Keratinocyte (primary cell): ENCODE measurements around the gene HELZ. TPM values are rescaled to one million over a fixed set of nuclear protein-coding genes. Genes with fewer than 3 reads are reported as not detected.

ENCODE experiments used
- DNase-seq: peaks from one replicate; pipeline ENCODE4 v3.0.0-alpha.2; 2011; ENCODE audit warnings: low read depth, missing footprints, low spot score
- FAIRE-seq: peaks from 2 replicates; lab custom pipeline; 2011; peaks lifted over from hg19 to GRCh38; lab: Jason Lieb, UNC
- H2AFZ ChIP-seq: 2 replicates; pipeline ENCODE4 v1.6.0; 2012; ENCODE audit warnings: low read length, control low read depth, inconsistent platforms; ENCODE audit not compliant: control insufficient read depth
- H3K27ac ChIP-seq: 2 replicates; pipeline ENCODE4 v1.5.1; 2011; ENCODE audit warnings: low read length; ENCODE audit not compliant: control insufficient read depth, insufficient read depth
- H3K27me3 ChIP-seq: 3 replicates; pipeline ENCODE4 v1.6.0; 2011; ENCODE audit warnings: low read length; ENCODE audit not compliant: control insufficient read depth, insufficient read depth; ENCODE audit errors: extremely low read depth
- H3K36me3 ChIP-seq, 2 experiments: 2 replicates in 1 of 2; 3 replicates in 1 of 2; pipeline ENCODE4 v1.5.1; 2011; ENCODE audit warnings: low read length in 2 of 2, mild to moderate bottlenecking in 1 of 2; ENCODE audit not compliant: control insufficient read depth in 2 of 2, insufficient read depth in 2 of 2; ENCODE audit errors: extremely low read depth in 1 of 2
- H3K4me1 ChIP-seq: 3 replicates; pipeline ENCODE4 v1.5.1; 2011; ENCODE audit warnings: low read length; ENCODE audit not compliant: control insufficient read depth, insufficient read depth; ENCODE audit errors: extremely low read depth
- H3K4me2 ChIP-seq: 3 replicates; pipeline ENCODE4 v1.6.0; 2011; ENCODE audit warnings: low read depth, low read length; ENCODE audit not compliant: control insufficient read depth, insufficient read depth; ENCODE audit errors: extremely low read depth
- H3K4me3 ChIP-seq, 3 experiments: fragments of 200-600 bp in 1 of 3; sonication (generic) in 1 of 3; 2 replicates in 2 of 3; 3 replicates in 1 of 3; pipeline ENCODE4 v1.5.1; 2011 to 2016; ENCODE audit warnings: low read length in 3 of 3, mild to moderate bottlenecking in 3 of 3, control low read depth in 2 of 3, inconsistent platforms in 1 of 3, low read depth in 1 of 3, mixed read lengths in 1 of 3, mixed run types in 1 of 3, moderate library complexity in 1 of 3; ENCODE audit not compliant: control insufficient read depth in 2 of 3, insufficient read depth in 2 of 3; ENCODE audit errors: extremely low read depth in 1 of 3
- H3K79me2 ChIP-seq: 2 replicates; pipeline ENCODE4 v1.6.0; 2012; ENCODE audit warnings: low read length; ENCODE audit not compliant: control insufficient read depth, insufficient read depth
- H3K9ac ChIP-seq: 3 replicates; pipeline ENCODE4 v1.6.0; 2011; ENCODE audit warnings: low read length; ENCODE audit not compliant: control insufficient read depth, insufficient read depth; ENCODE audit errors: extremely low read depth
- H3K9me1 ChIP-seq: 3 replicates; pipeline ENCODE4 v1.6.0; 2011; ENCODE audit warnings: low read length; ENCODE audit not compliant: control insufficient read depth, insufficient read depth; ENCODE audit errors: extremely low read depth
- H3K9me3 ChIP-seq: 2 replicates; pipeline ENCODE4 v1.5.1; 2012; ENCODE audit warnings: low read depth, low read length; ENCODE audit not compliant: control insufficient read depth
- H4K20me1 ChIP-seq: 3 replicates; pipeline ENCODE4 v1.6.0; 2011; ENCODE audit warnings: low read length; ENCODE audit not compliant: control insufficient read depth, insufficient read depth; ENCODE audit errors: extremely low read depth
- CTCF ChIP-seq, 3 experiments: IDR thresholded peaks in 1 of 3; conservative IDR thresholded peaks in 1 of 3; optimal IDR thresholded peaks in 1 of 3; 2 replicates in 2 of 3; 3 replicates in 1 of 3; pipeline versions ENCODE3 to v1.5.1; 2011; ENCODE audit warnings: low read length in 3 of 3, mild to moderate bottlenecking in 3 of 3, moderate library complexity in 2 of 3, control low read depth in 1 of 3, inconsistent platforms in 1 of 3; ENCODE audit not compliant: insufficient read depth in 2 of 3; ENCODE audit errors: extremely low read depth in 1 of 3
- EZH2 ChIP-seq: IDR thresholded peaks from one replicate; pipeline ENCODE4 v1.6.1; 2012; ENCODE audit warnings: inconsistent platforms, mild to moderate bottlenecking, low read length, moderate library complexity
- dilution Hi-C: fragments of 300-500 bp; cut with MboI; formaldehyde crosslinking; loops from one replicate; pipeline ENCODE4 v1.7.0; 2020; ENCODE audit warnings: low sequenced_read_pairs; ENCODE audit not compliant: extremely low pct_ligation_motif_present
- polyA plus RNA-seq, 5 experiments: library from polyadenylated mRNA; depleted of rRNA in 3 of 5; stranded (reverse) in 3 of 5; stranded (forward) in 1 of 5; unstranded in 1 of 5; fragments of >200 nt; gene quantifications; 1 replicate in 1 of 5; 2 replicates in 3 of 5; 3 replicates in 1 of 5; pipeline versions ENCODE4 v1.2.1 to v1.2.3, GENCODE V29; 2011 to 2012; ENCODE audit warnings: missing spikeins in 2 of 5, low read depth in 1 of 5, low replicate concordance in 1 of 5

The HELZ gene
- polyA plus RNA-seq, 1 donor (not counting 4 experiments of a cell fraction or from before 2014, with no cell fraction given) = 18.2 TPM

GRCh38 chr17:67162771-67163170 lies 82.2 kb downstream of the HELZ start:
- H3K9me3 ChIP-seq = no peaks in the 10 kb centered on the region
- H3K9ac ChIP-seq = no peak overlapping the region
- TF ChIP-seq EZH2 = no peak
- TF ChIP-seq CTCF (optimal IDR thresholded peaks at IDR 0.05 in 1 of 3, IDR thresholded peaks at IDR 0.05 in 1 of 3, conservative IDR thresholded peaks at IDR 0.05 in 1 of 3; ENCODE audit: extremely low read depth in 1 of 3, insufficient read depth in 2 of 3, low read length in 3 of 3) = no peak
- dilution Hi-C loops = no loop called here
- H3K27ac ChIP-seq = no peak overlapping the region
- no peak overlapping the region for H3K4me3 ChIP-seq
- FAIRE-seq (no peak), DNase-seq (no peak)
- no peaks in the 10 kb centered on the region for H3K9me1 ChIP-seq
- no peaks in the 10 kb centered on the region for H4K20me1 ChIP-seq
- no peak overlapping the region for H2AFZ ChIP-seq
- no peaks in the 10 kb centered on the region for H3K27me3 ChIP-seq
- H3K4me1 ChIP-seq = no peaks in the 10 kb centered on the region
- no peaks in the 10 kb centered on the region for H3K79me2 ChIP-seq
- no peak overlapping the region for H3K4me2 ChIP-seq
- H3K36me3 ChIP-seq = peaks cover 12% of the 10 kb centered on the region in 2 experiments

GRCh38 chr17:67161573-67161972 lies 83.4 kb downstream of the HELZ start:
- FAIRE-seq (no peak), DNase-seq (no peak)
- no peaks in the 10 kb centered on the region for H3K9me1 ChIP-seq
- no peaks in the 10 kb centered on the region for H3K27me3 ChIP-seq
- H4K20me1 ChIP-seq = no peaks in the 10 kb centered on the region
- no peaks in the 10 kb centered on the region for H3K79me2 ChIP-seq
- no peaks in the 10 kb centered on the region for H3K9me3 ChIP-seq
- peaks cover 3% of the 10 kb centered on the region for H3K4me1 ChIP-seq
- no peak overlapping the region for H3K4me3 ChIP-seq
- H3K9ac ChIP-seq = no peak overlapping the region
- no peak overlapping the region for H3K4me2 ChIP-seq
- dilution Hi-C loops = no loop called here
- peaks cover 10 to 12% of the 10 kb centered on the region in 2 experiments for H3K36me3 ChIP-seq
- TF ChIP-seq EZH2 (no peak), CTCF (optimal IDR thresholded peaks at IDR 0.05 in 1 of 3, IDR thresholded peaks at IDR 0.05 in 1 of 3, conservative IDR thresholded peaks at IDR 0.05 in 1 of 3; ENCODE audit: extremely low read depth in 1 of 3, insufficient read depth in 2 of 3, low read length in 3 of 3) (no peak)
- no peak overlapping the region for H2AFZ ChIP-seq
- H3K27ac ChIP-seq = no peak overlapping the region
